Liver (tissue), 3 donors: Measurements from ENCODE around the gene VIM.

Source experiments
- FOXA1 ChIP-seq: IDR thresholded peaks from 2 replicates; pipeline ENCODE4 v1.6.1; 2016; ENCODE audit warnings: antibody characterized with exemption
- JUND ChIP-seq, 2 donors: IDR thresholded peaks; 2 replicates each; pipeline ENCODE4 v1.6.1; 2016; ENCODE audit warnings: antibody characterized with exemption in 2 of 2
- MAX ChIP-seq: IDR thresholded peaks from 2 replicates; pipeline ENCODE4 v1.6.1; 2016; ENCODE audit warnings: antibody characterized with exemption
- REST ChIP-seq: IDR thresholded peaks from 2 replicates; pipeline ENCODE4 v1.6.1; 2016; ENCODE audit warnings: antibody characterized with exemption, mild to moderate bottlenecking
- RXRA ChIP-seq, 2 donors: IDR thresholded peaks; 2 replicates each; pipeline ENCODE4 v1.6.1; 2017 to 2018; ENCODE audit warnings: antibody characterized with exemption in 2 of 2, mild to moderate bottlenecking in 1 of 2
- SP1 ChIP-seq: IDR thresholded peaks from 2 replicates; pipeline ENCODE4 v1.6.1; 2018; ENCODE audit warnings: antibody characterized with exemption, mild to moderate bottlenecking
- TAF1 ChIP-seq: conservative IDR thresholded peaks from 2 replicates; pipeline ENCODE4 v1.6.1; 2016; ENCODE audit warnings: antibody characterized with exemption, mild to moderate bottlenecking
- TF ChIP-seq, protein P1 (sequence below): fragments of 150-350 bp; IDR thresholded peaks from 2 replicates; pipeline ENCODE4 v1.5.1; 2017; ENCODE audit warnings: improper control_type of control experiment, low read depth, low read length; ENCODE audit not compliant: missing input control
- TF ChIP-seq, protein P2 (sequence below): IDR thresholded peaks from 2 replicates; pipeline ENCODE4 v1.6.1; 2016; ENCODE audit warnings: antibody characterized with exemption
- TF ChIP-seq, protein P3 (sequence below): IDR thresholded peaks from 2 replicates; pipeline ENCODE4 v1.6.1; 2016; ENCODE audit warnings: antibody characterized with exemption
- donor health status: healthy.
- donor health status: healthy.

DNA sequence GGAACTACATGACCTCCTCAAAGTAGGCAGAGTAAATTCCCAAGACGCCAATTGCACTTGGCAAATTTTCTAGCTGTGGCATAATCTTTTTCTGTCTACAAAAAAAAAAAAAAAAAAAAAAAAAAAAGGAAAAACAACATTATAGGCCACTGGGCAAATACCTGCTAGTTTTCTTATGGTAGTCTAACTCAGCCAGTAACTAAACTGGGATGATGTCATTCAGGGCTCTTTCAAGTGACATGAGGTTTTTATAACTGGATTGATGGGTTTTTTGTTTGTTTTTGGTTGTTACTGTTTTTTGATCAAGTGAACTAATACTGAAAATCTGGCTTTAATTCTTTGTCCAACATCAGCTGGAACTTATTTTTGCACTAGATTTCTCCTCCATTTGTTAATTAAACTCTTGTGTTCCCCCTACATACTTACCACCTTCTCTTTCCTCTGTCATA, 7.4 kb upstream of the VIM start:
- TF ChIP-seq SP1 (no peak), REST (no peak), MAX (no peak), JUND (IDR thresholded peaks at IDR 0.05) (no peak), FOXA1 (no peak), TAF1 (no peak), RXRA (IDR thresholded peaks at IDR 0.05) (no peak)
- TF ChIP-seq, protein P1, sequence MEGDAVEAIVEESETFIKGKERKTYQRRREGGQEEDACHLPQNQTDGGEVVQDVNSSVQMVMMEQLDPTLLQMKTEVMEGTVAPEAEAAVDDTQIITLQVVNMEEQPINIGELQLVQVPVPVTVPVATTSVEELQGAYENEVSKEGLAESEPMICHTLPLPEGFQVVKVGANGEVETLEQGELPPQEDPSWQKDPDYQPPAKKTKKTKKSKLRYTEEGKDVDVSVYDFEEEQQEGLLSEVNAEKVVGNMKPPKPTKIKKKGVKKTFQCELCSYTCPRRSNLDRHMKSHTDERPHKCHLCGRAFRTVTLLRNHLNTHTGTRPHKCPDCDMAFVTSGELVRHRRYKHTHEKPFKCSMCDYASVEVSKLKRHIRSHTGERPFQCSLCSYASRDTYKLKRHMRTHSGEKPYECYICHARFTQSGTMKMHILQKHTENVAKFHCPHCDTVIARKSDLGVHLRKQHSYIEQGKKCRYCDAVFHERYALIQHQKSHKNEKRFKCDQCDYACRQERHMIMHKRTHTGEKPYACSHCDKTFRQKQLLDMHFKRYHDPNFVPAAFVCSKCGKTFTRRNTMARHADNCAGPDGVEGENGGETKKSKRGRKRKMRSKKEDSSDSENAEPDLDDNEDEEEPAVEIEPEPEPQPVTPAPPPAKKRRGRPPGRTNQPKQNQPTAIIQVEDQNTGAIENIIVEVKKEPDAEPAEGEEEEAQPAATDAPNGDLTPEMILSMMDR, result no peak
- TF ChIP-seq, protein P2, sequence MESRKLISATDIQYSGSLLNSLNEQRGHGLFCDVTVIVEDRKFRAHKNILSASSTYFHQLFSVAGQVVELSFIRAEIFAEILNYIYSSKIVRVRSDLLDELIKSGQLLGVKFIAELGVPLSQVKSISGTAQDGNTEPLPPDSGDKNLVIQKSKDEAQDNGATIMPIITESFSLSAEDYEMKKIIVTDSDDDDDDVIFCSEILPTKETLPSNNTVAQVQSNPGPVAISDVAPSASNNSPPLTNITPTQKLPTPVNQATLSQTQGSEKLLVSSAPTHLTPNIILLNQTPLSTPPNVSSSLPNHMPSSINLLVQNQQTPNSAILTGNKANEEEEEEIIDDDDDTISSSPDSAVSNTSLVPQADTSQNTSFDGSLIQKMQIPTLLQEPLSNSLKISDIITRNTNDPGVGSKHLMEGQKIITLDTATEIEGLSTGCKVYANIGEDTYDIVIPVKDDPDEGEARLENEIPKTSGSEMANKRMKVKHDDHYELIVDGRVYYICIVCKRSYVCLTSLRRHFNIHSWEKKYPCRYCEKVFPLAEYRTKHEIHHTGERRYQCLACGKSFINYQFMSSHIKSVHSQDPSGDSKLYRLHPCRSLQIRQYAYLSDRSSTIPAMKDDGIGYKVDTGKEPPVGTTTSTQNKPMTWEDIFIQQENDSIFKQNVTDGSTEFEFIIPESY, result no peak
- TF ChIP-seq, protein P3, sequence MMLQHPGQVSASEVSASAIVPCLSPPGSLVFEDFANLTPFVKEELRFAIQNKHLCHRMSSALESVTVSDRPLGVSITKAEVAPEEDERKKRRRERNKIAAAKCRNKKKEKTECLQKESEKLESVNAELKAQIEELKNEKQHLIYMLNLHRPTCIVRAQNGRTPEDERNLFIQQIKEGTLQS, result no peak
